Loucy (cell line): Measurements from ENCODE around the gene ARHGDIB.

Source experiments
- EZH2phosphoT487 ChIP-seq: fragments of 200-600 bp; IDR thresholded peaks from 2 replicates; pipeline ENCODE4 v1.6.1; 2018; ENCODE audit warnings: antibody characterized with exemption, mild to moderate bottlenecking, moderate library complexity, borderline replicate concordance
- TF ChIP-seq, protein P1 (sequence below): fragments of 200-600 bp; sonication (generic); conservative IDR thresholded peaks from 2 replicates; pipeline ENCODE4 v1.5.1; 2014; ENCODE audit warnings: mild to moderate bottlenecking, antibody characterized with exemption, low read length

GRCh38 chr12:14991069-14991468 is 29.7 kb upstream of the ARHGDIB start:
- TF ChIP-seq, protein P1, sequence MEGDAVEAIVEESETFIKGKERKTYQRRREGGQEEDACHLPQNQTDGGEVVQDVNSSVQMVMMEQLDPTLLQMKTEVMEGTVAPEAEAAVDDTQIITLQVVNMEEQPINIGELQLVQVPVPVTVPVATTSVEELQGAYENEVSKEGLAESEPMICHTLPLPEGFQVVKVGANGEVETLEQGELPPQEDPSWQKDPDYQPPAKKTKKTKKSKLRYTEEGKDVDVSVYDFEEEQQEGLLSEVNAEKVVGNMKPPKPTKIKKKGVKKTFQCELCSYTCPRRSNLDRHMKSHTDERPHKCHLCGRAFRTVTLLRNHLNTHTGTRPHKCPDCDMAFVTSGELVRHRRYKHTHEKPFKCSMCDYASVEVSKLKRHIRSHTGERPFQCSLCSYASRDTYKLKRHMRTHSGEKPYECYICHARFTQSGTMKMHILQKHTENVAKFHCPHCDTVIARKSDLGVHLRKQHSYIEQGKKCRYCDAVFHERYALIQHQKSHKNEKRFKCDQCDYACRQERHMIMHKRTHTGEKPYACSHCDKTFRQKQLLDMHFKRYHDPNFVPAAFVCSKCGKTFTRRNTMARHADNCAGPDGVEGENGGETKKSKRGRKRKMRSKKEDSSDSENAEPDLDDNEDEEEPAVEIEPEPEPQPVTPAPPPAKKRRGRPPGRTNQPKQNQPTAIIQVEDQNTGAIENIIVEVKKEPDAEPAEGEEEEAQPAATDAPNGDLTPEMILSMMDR, result no peak
- TF ChIP-seq EZH2phosphoT487, result no peak
